Stomach (tissue), 9 donors: ENCODE data around the gene BRSK2. TPM values are rescaled to one million over a fixed set of nuclear protein-coding genes. Genes with fewer than 3 reads are reported as not detected.

Experiments used
- DNase-seq, 2 donors: peaks; one replicate each; pipeline versions ENCODE4 v3.0.0 to v3.0.0-alpha.2; 2013 to 2019
- H3K27ac ChIP-seq, 5 donors: fragments of 200-600 bp in 4 of 5; sonication (generic) in 4 of 5; one replicate each; pipeline ENCODE4 v1.5.1; 2013 to 2019; ENCODE audit warnings: mild to moderate bottlenecking in 1 of 5, moderate library complexity in 1 of 5
- H3K27me3 ChIP-seq, 3 donors: fragments of 200-600 bp; sonication (generic); one replicate each; pipeline ENCODE4 v1.5.1; 2017 to 2019; ENCODE audit warnings: mixed run types in 1 of 3
- H3K36me3 ChIP-seq, 4 donors: fragments of 200-600 bp; sonication (generic); 1 replicate in 3 of 4; 2 replicates in 1 of 4; pipeline ENCODE4 v1.5.1; 2016 to 2019
- H3K4me1 ChIP-seq, 4 donors: fragments of 200-600 bp; sonication (generic); one replicate each; pipeline ENCODE4 v1.5.1; 2016 to 2019
- H3K4me3 ChIP-seq, 4 donors: fragments of 200-600 bp; sonication (generic) in 3 of 4; one replicate each; pipeline ENCODE4 v1.5.1; 2016 to 2019; ENCODE audit warnings: mild to moderate bottlenecking in 1 of 4
- H3K9me3 ChIP-seq, 4 donors: fragments of 200-600 bp; sonication (generic); one replicate each; pipeline ENCODE4 v1.5.1; 2016 to 2019
- CTCF ChIP-seq, 7 experiments: fragments of 450-650 bp in 4 of 7; fragments of 200-600 bp in 3 of 7; sonication (generic) in 3 of 7; IDR thresholded peaks; one replicate each; pipeline ENCODE4 v1.5.1; 2016 to 2019; ENCODE audit warnings: antibody characterized with exemption in 7 of 7, control low read depth in 2 of 7, mild to moderate bottlenecking in 1 of 7
- EP300 ChIP-seq: sonication (generic); formaldehyde crosslinking; IDR thresholded peaks from one replicate; pipeline ENCODE4 v1.6.1; 2017; ENCODE audit warnings: antibody characterized with exemption
- POLR2A ChIP-seq, 4 donors: fragments of 450-650 bp; IDR thresholded peaks; one replicate each; pipeline ENCODE4 v1.6.1; 2016; ENCODE audit warnings: antibody characterized with exemption in 4 of 4, control low read depth in 2 of 4, mild to moderate bottlenecking in 1 of 4, moderate library complexity in 1 of 4
- POLR2AphosphoS5 ChIP-seq, 3 donors: sonication (generic); formaldehyde crosslinking; IDR thresholded peaks; one replicate each; pipeline ENCODE4 v1.6.1; 2016; ENCODE audit warnings: antibody characterized with exemption in 3 of 3
- WGBS, 5 donors: extraction: QIAGEN DNeasy Blood & Tissue Kit in 3 of 5; methylation state at CpG; one replicate each; pipeline versions ENCODE4 v1.1.5 to v1.1.7; 2013 to 2018; 5-methylcytosine and 5-hydroxymethylcytosine counted together
- intact Hi-C: fragments of 100-400 bp; cut with DNase I; formaldehyde crosslinking; loops from one replicate; pipeline ENCODE4 v1.15.1; 2023; ENCODE audit warnings: low total_unique reads
- polyA plus RNA-seq, 3 donors: library from polyadenylated mRNA; stranded (reverse); fragments of 200-250 nt; gene quantifications; one replicate each; pipeline ENCODE4 v1.2.3, GENCODE V29; 2013
- total RNA-seq, 5 donors: library from RNA; depleted of rRNA; stranded (reverse); fragments of >200 nt; gene quantifications; one replicate each; pipeline versions ENCODE4 v1.1.0 to v1.2.3, GENCODE V29; 2014 to 2016
- donor health status: healthy with polysubstance abuse.
- donor health status: Bipolar disorder and iron deficiency.
- donor health status: healthy.

Gene BRSK2
- total and polyA plus RNA-seq, 8 donors: 1.8 to 6.9 (median 1.8) TPM; not detected in 3

- intact Hi-C loops: no loop called here
- Histone ChIP-seq H3K36me3 (no peaks in the 10 kb centered on the region), H3K9me3 (peaks cover 0 to 8% (median 2%) of the 10 kb centered on the region in 4 donors), H3K4me3 (no peak overlapping the region), H3K27ac (no peak overlapping the region), H3K4me1 (no peaks in the 10 kb centered on the region), H3K27me3 (peaks cover 0 to 25% (median 8%) of the 10 kb centered on the region in 3 donors)
- 66 to 88% (median 76%) methylated on average over 18 to 26 of the region's 26 CpGs for WGBS, 5 donors
- DNase-seq: no peak
- TF ChIP-seq EP300 (no peak), POLR2A (IDR thresholded peaks at IDR 0.05) (no peak)
These were observed 17.8 kb upstream of the BRSK2 start for GRCh38 chr11:1371836-1372465.

DNA sequence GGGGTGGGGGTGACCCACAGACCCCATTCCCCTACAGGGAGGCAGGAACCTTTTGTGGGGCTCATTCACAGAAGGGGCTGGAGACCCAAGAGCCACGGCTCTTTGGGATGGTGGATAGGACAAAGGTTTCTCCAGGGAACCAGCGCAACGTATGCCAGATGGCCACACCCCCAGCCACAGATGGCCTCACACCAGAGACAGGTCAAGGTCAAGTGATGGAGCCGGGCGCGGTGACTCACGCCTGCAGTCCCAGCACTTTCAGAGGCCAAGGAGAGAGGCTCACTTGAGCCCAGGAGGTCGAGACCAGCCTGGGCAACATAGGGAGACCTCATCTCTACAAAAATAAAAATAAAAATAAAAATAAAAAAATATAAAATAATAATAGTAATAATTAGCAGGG, 17.1 kb upstream of the BRSK2 start:
- TF ChIP-seq POLR2AphosphoS5 (IDR thresholded peaks at IDR 0.05): no peak
- Histone ChIP-seq H3K27me3 (peaks cover 0 to 25% (median 8%) of the 10 kb centered on the region in 3 donors), H3K9me3 (peaks cover 0 to under 1% (median 0%) of the 10 kb centered on the region in 4 donors), H3K36me3 (no peaks in the 10 kb centered on the region), H3K27ac (no peak overlapping the region), H3K4me1 (no peaks in the 10 kb centered on the region), H3K4me3 (no peak overlapping the region)
- 67 to 85% (median 84%) methylated on average over 7 to 8 of the region's 8 CpGs for WGBS, 5 donors
- intact Hi-C loops: no loop called here
- no peak for DNase-seq

GRCh38 chr11:1373536-1374214, 16.1 kb upstream of the BRSK2 start:
- TF ChIP-seq POLR2A (IDR thresholded peaks at IDR 0.05) (no peak), EP300 (no peak), POLR2AphosphoS5 (IDR thresholded peaks at IDR 0.05) (no peak), CTCF (IDR thresholded peaks at IDR 0.05) (no peak)
- H3K4me1 ChIP-seq: no peaks in the 10 kb centered on the region

GRCh38 chr11:1375161-1375954, 14.4 kb upstream of the BRSK2 start:
- H3K9me3 ChIP-seq: no peaks in the 10 kb centered on the region
- H3K36me3 ChIP-seq: no peaks in the 10 kb centered on the region
- peaks cover 0 to 10% (median 8%) of the 10 kb centered on the region in 3 donors for H3K27me3 ChIP-seq
- intact Hi-C loops: no loop called here
- DNase-seq: no peak
- H3K4me1 ChIP-seq: no peaks in the 10 kb centered on the region
- WGBS, 5 donors: 82 to 91% (median 87%) methylated on average over 20 to 25 of the region's 25 CpGs
- H3K4me3 ChIP-seq: no peak overlapping the region
- TF ChIP-seq CTCF (IDR thresholded peaks at IDR 0.05): no peak
- TF ChIP-seq EP300: no peak
- TF ChIP-seq POLR2A (IDR thresholded peaks at IDR 0.05): no peak
- no peak for TF ChIP-seq POLR2AphosphoS5 (IDR thresholded peaks at IDR 0.05)
- H3K27ac ChIP-seq: no peak overlapping the region

More at GRCh38 chr11:1373536-1374214, 16.1 kb upstream of the BRSK2 start:
- no peak overlapping the region for H3K4me3 ChIP-seq
- H3K9me3 ChIP-seq: no peaks in the 10 kb centered on the region
- H3K27me3 ChIP-seq: peaks cover 0 to 25% (median 8%) of the 10 kb centered on the region in 3 donors
- DNase-seq: no peak
- no peaks in the 10 kb centered on the region for H3K36me3 ChIP-seq
- H3K27ac ChIP-seq: no peak overlapping the region
- intact Hi-C loops: no loop called here
- WGBS, 5 donors: 61 to 72% (median 70%) methylated on average over 22 of the region's 22 CpGs

- WGBS, 5 donors: 90 to 95% (median 93%) methylated on average over 17 of the region's 17 CpGs; no CpG with 5 or more reads in 1 of the 5 donors
- no peaks in the 10 kb centered on the region for H3K36me3 ChIP-seq
- H3K4me3 ChIP-seq: no peak overlapping the region
- H3K27me3 ChIP-seq: peaks cover 0 to 8% (median 5%) of the 10 kb centered on the region in 3 donors
- H3K4me1 ChIP-seq: no peaks in the 10 kb centered on the region
- H3K9me3 ChIP-seq: no peaks in the 10 kb centered on the region
- intact Hi-C loops: no loop called here
- DNase-seq: no peak
- H3K27ac ChIP-seq: no peak overlapping the region
- TF ChIP-seq POLR2A (IDR thresholded peaks at IDR 0.05): no peak
These were observed 13.8 kb upstream of the BRSK2 start for GRCh38 chr11:1375955-1376258.
